Activated CD8-positive, alpha-beta T cell treated with anti-CD3 and anti-CD28 coated beads, Interleukin-2, amount 10 ng/mL, durations not matched to agents 7 days and 5 days (primary cell): ENCODE measurements around the gene SESTD1. TPM values are rescaled to one million over a fixed set of nuclear protein-coding genes. Genes with fewer than 3 reads are reported as not detected.
A peak's percentile ranks its signal among the peaks of the same experiment; 100 is the strongest.
"Not testable (repeated sequence)": the region's sequence is repeated elsewhere in the genome, so short reads cannot be mapped to it uniquely, and the experiment has no call there.

Source experiments
- ATAC-seq: fragments of 150-1000 bp; cut with Tn5 transposase; one replicate; pipeline ENCODE4 v1.10.0; 2021; ENCODE audit warnings: moderate library complexity
- CTCF ChIA-PET: fragments of 350-600 bp; sonication (Branson Sonifier 250); formaldehyde crosslinking; loops from one replicate; lab custom pipeline; 2021; ENCODE audit warnings: antibody characterized with exemption; lab: Charles Lee
- POLR2A ChIA-PET: fragments of 350-600 bp; sonication (Branson Sonifier 250); formaldehyde crosslinking; loops from one replicate; lab custom pipeline; 2021; ENCODE audit warnings: antibody characterized with exemption; lab: Charles Lee
- DNase-seq: peaks from one replicate; pipeline ENCODE4 v3.0.0-alpha.2; 2020
- H3K27ac Mint-ChIP-seq: one replicate; pipeline ENCODE4 v1.8.0; 2021; ENCODE audit warnings: mild to moderate bottlenecking, mixed read lengths
- H3K27me3 Mint-ChIP-seq: one replicate; pipeline ENCODE4 v1.8.0; 2021; ENCODE audit warnings: low read depth, mixed read lengths
- H3K36me3 Mint-ChIP-seq: one replicate; pipeline ENCODE4 v1.8.0; 2021; ENCODE audit warnings: low read depth, mixed read lengths
- H3K4me1 Mint-ChIP-seq: one replicate; pipeline ENCODE4 v1.8.0; 2021; ENCODE audit warnings: low read depth, mixed read lengths
- H3K4me3 Mint-ChIP-seq: one replicate; pipeline ENCODE4 v1.8.0; 2021; ENCODE audit warnings: mild to moderate bottlenecking, mixed read lengths
- H3K9me3 Mint-ChIP-seq: one replicate; pipeline ENCODE4 v1.8.0; 2022; ENCODE audit warnings: mixed read lengths; ENCODE audit not compliant: insufficient read depth
- total RNA-seq, 2 experiments: library from RNA; stranded (reverse); gene quantifications; one replicate each; pipeline ENCODE4 v1.2.3, GENCODE V29; 2021

The SESTD1 gene
- total RNA-seq, 2 experiments from 2014 or later: 15.4 to 15.7 TPM

DNA sequence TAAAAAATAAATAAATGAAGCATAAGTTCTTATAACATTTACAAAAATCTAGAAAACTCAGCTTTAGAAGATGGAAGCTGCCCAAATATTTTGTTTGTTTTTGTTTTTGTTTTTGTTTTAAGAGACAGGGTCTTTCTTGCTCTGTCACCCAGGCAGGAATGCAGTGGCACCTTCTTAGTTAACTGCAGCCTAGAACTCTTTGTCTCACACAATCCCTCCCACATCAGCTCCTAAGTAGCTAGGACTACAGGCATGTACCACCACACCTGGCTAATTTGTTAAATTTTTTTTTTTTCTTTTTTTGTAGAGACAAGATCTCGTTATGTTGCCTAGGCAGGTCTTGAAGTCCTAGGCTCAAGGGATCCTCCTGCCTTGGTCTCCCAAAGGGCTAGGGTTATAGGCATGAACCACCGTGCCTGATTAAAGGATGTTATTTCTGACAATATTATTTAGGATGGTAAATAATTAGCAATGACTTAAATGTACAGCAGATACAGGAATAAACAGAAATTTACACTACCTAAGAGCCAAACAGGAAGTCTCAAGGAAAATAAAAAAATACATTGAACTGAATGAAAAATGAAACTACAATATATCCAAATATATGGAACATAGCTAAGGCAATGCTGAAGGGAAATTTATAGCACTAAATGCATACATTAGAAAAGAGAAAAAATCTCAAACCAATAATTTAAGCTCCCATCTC, 17.2 kb downstream of the SESTD1 start:
- CTCF ChIA-PET: interaction anchor here (1.0 to 1.2 kb wide), 2 partner anchors 29 to 275 kb away, joined by 3 read pairs; no protein-coding TSS in a partner anchor
- DNase-seq: no peak
- POLR2A ChIA-PET: no interaction called here

DNA sequence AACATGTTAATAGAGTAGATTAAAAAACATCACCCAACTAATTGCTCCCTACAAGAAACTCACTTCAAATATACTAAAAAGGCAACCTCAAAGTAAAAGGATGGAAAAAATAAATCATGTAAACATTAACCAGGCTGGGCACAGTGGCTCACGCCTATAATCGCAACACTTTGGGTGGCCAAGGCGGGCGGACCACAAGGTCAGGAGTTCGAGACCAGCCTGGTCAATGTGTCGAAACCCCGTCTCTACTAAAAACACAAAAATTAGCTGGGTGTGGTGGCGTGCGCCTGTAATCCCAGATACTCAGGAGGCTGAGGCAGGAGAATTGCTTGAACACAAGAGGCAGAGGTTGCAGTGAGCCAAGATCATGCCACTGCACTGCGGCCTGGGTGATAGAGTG, 18.8 kb downstream of the SESTD1 start:
- H3K36me3 Mint-ChIP-seq, POLR2A ChIA-PET, ATAC-seq, H3K4me3 Mint-ChIP-seq, CTCF ChIA-PET, H3K27ac Mint-ChIP-seq, H3K27me3 Mint-ChIP-seq, DNase-seq: not testable (repeated sequence)
- Mint-ChIP-seq H3K4me1 (peaks cover 24% of the 10 kb centered on the region), H3K9me3 (peaks cover 13% of the 10 kb centered on the region)

More for the DNA sequence above, 17.2 kb downstream of the SESTD1 start:
- Mint-ChIP-seq H3K4me1 (peaks cover 35% of the 10 kb centered on the region), H3K9me3 (peaks cover 11% of the 10 kb centered on the region), H3K27ac (no peak overlapping the region), H3K27me3 (no peaks in the 10 kb centered on the region), H3K4me3 (no peak overlapping the region), H3K36me3 (peaks cover 7% of the 10 kb centered on the region)
- ATAC-seq: no peak

DNA sequence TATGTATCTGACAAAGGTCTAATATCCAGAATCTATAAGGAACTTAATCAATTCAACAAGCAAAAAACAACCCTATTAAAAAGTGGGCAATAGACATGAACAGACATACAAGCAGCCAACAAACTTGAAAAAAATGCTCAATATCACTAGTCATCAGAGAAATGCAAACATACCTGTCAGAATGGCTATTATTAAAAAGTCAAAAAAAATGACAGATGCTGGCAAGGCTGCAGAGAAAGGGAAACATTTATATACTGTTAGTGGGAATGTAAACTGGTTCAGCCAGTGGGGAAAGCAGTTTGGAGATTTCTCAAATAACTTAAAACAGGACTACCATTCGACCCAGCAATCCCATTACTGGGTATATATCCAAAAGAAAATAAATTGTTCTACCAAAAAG, 21.6 kb downstream of the SESTD1 start:
- H3K4me1 Mint-ChIP-seq: peaks cover 37% of the 10 kb centered on the region
- ChIA-PET CTCF (no interaction called here), POLR2A (no interaction called here)
- ATAC-seq: no peak
- H3K27me3 Mint-ChIP-seq: no peaks in the 10 kb centered on the region
- peaks cover 3% of the 10 kb centered on the region for H3K9me3 Mint-ChIP-seq
- no peak overlapping the region for H3K27ac Mint-ChIP-seq
- H3K4me3 Mint-ChIP-seq: no peak overlapping the region
- peaks cover 1% of the 10 kb centered on the region for H3K36me3 Mint-ChIP-seq
- no peak for DNase-seq

DNA sequence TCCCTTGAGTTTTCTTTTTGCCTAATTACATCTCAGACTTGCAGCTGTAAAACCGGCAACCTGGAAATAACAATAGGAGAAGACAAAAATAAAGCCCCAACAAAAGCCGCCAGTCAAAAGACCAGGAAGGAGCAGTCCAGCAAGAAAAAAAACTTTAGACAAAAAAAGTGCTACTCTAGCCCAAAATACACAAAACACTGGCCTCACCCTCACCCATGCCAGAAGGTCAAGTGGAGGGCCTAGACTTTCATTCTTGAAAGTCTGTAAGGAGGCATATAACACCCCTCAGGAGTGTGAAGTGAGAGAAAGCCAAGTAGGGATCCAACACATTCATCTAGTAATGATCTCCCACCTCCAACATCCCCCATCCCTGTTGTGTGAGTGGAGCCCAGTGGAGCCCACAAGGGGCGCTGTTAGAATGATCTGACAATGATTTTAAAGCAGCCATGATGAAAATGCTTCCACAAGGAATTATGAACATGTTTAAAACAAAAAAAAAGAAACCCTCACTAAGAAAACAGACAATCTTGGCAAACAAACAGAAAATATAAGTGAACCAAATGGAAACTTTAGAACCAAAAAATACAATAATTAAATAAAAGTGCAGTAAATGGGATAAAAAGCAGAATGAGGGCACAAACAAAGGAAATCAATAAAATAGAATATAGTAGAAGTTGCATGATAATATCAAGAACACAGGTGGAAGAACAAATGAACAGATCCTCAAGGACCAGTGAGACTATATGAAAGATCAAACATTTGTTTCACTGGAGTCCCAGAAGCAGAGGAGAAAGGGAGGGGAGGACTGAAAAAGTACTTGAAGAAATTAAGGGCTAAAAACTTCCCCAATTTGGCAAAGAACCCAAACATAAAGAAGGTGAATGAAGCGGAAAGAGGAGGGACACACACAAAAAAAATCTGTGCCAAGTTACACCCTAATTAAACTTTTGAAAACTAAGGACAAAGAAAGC, 23.9 kb downstream of the SESTD1 start:
- Mint-ChIP-seq H3K9me3 (peaks cover 3% of the 10 kb centered on the region), H3K27ac (peak overlapping the region; percentile 34), H3K27me3 (no peaks in the 10 kb centered on the region), H3K4me1 (peaks cover 35% of the 10 kb centered on the region), H3K36me3 (peaks cover 3% of the 10 kb centered on the region), H3K4me3 (no peak overlapping the region)
- DNase-seq: no peak
- ATAC-seq: no peak
- ChIA-PET CTCF (no interaction called here), POLR2A (no interaction called here)

DNA sequence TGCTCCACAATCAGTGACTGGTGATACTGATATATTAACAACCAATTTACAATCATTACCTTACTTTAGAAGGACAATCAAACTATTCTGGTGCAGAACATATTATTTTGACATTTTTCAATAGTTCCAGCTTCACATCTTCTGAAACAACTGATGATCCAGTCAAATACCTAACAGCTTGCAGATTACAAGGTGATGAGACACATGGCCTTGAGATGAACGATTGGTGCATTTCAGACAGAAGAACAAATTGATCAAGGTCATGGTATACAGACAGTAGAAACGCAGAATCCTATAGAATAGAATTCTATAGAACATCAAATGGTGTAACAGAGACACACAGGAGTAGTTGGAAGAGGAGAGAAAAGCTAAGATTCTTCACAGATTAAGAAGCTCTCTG, 24.8 kb downstream of the SESTD1 start:
- Mint-ChIP-seq H3K4me1 (peaks cover 36% of the 10 kb centered on the region), H3K36me3 (peaks cover 3% of the 10 kb centered on the region), H3K4me3 (no peak overlapping the region), H3K27ac (peak overlapping the region; percentile 34), H3K27me3 (no peaks in the 10 kb centered on the region), H3K9me3 (peaks cover 3% of the 10 kb centered on the region)
- ATAC-seq: no peak
- DNase-seq: no peak
- POLR2A ChIA-PET: no interaction called here
- CTCF ChIA-PET: interaction anchor here (0.6 to 1.6 kb wide), 4 partner anchors 12 to 201 kb away, joined by 3 to 5 read pairs (median 3); no protein-coding TSS in a partner anchor

DNA sequence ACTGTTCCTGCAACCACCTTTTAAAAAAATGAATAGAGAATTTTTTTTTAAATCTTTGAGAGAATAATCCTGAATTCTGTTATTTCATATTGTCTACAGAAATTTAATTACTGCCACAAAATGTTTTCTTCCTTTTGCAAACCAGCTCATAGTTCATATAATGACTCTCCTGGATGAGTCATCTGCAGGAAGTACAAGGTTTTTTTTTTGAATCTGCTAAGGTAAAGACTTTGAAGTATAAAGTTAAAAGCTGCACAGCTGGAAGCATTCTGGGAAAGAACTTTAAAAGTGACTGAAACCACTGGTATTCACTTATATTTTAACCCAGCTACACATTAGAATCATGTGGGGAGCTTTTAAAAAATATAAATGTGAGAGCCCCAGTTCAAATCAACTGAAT, 25.4 kb downstream of the SESTD1 start:
- DNase-seq (no peak), ATAC-seq (peak; percentile 83)
- H3K4me1 Mint-ChIP-seq: peaks cover 38% of the 10 kb centered on the region
- no peak overlapping the region for H3K27ac Mint-ChIP-seq
- H3K36me3 Mint-ChIP-seq: peaks cover 3% of the 10 kb centered on the region
- H3K27me3 Mint-ChIP-seq: no peaks in the 10 kb centered on the region
- CTCF ChIA-PET: interaction anchor here (1.2 to 1.6 kb wide), 3 partner anchors 12 to 201 kb away, joined by 3 to 5 read pairs (median 3); no protein-coding TSS in a partner anchor
- POLR2A ChIA-PET: no interaction called here
- H3K9me3 Mint-ChIP-seq: peaks cover 3% of the 10 kb centered on the region
- H3K4me3 Mint-ChIP-seq: no peak overlapping the region

DNA sequence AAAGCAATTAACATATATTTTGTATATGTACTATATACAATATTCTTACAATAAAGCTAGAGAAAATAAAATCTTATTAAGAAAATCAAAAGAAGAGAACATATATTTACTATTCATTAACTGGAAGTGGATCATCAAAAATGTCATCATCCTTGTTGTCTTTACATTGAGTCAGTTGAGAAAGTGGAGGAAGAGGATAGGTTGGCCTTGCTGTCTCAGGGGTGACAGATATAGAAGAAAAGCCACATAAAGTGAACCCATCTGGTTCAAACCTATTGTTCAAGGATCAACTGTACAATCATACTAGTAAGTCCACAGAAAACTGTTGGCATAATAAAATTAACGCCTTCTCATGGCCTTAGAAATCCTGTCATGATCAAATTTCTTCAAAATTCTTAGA, 26.6 kb downstream of the SESTD1 start:
- DNase-seq: no peak
- H3K36me3 Mint-ChIP-seq: peaks cover 3% of the 10 kb centered on the region
- no peaks in the 10 kb centered on the region for H3K27me3 Mint-ChIP-seq
- POLR2A ChIA-PET: no interaction called here
- CTCF ChIA-PET: interaction anchor here (1.0 to 1.4 kb wide), 2 partner anchors 11 to 218 kb away, joined by 3 read pairs; no protein-coding TSS in a partner anchor
- peaks cover 3% of the 10 kb centered on the region for H3K9me3 Mint-ChIP-seq
- no peak overlapping the region for H3K27ac Mint-ChIP-seq
- ATAC-seq: no peak
- peaks cover 38% of the 10 kb centered on the region for H3K4me1 Mint-ChIP-seq
- no peak overlapping the region for H3K4me3 Mint-ChIP-seq

DNA sequence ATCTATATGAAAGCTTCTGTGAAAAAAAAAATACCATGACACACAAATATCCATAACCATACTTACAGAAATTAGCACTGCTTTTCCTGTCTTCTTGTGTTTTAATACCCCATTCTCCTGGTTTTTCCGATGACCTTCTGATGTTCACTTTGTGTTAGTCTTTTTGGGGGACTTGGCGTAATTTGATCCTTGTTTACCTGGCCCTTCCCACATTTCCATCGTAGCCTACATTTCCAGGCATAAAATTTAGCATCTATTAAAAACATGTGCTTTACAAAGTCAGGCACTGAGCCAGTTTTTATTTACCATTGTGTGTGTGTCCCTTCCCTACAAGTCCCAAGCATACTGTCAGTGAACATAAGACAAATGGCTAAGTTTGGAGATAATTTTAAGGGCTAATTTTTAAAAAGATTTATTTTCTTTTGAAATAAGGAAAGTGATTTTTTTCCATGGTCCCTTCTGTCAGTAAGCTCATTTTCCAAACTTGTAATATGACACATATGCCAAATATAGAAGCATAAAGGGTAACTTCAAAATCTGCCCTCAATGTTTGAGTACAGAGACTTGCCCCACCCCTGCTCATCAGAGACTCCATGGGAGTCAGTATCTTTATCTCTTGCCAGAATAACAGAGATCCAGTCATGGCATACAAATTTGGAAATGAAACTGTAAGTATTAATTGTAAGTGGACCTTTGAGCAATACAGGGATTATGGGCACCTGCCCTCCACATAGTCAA, 27.3 kb downstream of the SESTD1 start:
- DNase-seq: no peak
- H3K27ac Mint-ChIP-seq: no peak overlapping the region
- CTCF ChIA-PET: interaction anchor here (1.0 kb wide), 1 partner anchor 218 kb away, joined by 3 read pairs; no protein-coding TSS in a partner anchor
- POLR2A ChIA-PET: no interaction called here
- H3K27me3 Mint-ChIP-seq: no peaks in the 10 kb centered on the region
- H3K9me3 Mint-ChIP-seq: peaks cover 3% of the 10 kb centered on the region
- ATAC-seq: no peak
- peaks cover 3% of the 10 kb centered on the region for H3K36me3 Mint-ChIP-seq
- H3K4me3 Mint-ChIP-seq: no peak overlapping the region
- H3K4me1 Mint-ChIP-seq: peaks cover 38% of the 10 kb centered on the region

DNA sequence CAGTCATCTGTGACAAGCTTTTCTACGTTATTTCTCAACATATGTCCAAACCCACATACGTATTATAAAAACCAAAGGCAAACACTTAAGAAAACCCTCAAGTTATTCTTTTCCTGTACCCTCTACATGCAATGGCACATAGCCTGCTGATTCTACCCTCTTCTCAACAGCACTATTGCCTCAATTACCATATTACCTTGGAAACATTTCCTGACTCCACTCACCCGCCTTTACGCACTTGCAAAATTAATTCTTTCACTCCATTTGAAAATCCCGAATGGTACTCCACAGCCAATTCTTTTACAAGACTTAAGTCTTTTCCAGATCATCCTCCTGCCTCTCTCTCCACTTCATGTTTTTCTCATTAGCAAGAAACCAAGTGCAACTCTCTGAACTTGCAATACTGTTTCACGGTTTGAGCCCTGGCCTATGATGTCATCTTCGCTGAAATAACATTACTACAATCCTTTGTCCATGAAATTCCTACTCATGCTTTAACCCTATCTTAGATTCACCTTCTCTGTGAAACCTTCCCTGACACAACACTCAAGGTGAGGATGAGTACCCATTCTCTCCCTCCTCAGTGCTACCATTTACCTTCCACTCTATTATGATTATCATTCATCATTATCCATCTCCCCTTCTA, 29.0 kb downstream of the SESTD1 start:
- DNase-seq (no peak), ATAC-seq (no peak)
- no peak overlapping the region for H3K4me3 Mint-ChIP-seq
- H3K27ac Mint-ChIP-seq: no peak overlapping the region
- ChIA-PET POLR2A (no interaction called here), CTCF (no interaction called here)
- peaks cover 31% of the 10 kb centered on the region for H3K4me1 Mint-ChIP-seq
- no peaks in the 10 kb centered on the region for H3K9me3 Mint-ChIP-seq
- H3K36me3 Mint-ChIP-seq: peaks cover 1% of the 10 kb centered on the region
- H3K27me3 Mint-ChIP-seq: peaks cover 3% of the 10 kb centered on the region

DNA sequence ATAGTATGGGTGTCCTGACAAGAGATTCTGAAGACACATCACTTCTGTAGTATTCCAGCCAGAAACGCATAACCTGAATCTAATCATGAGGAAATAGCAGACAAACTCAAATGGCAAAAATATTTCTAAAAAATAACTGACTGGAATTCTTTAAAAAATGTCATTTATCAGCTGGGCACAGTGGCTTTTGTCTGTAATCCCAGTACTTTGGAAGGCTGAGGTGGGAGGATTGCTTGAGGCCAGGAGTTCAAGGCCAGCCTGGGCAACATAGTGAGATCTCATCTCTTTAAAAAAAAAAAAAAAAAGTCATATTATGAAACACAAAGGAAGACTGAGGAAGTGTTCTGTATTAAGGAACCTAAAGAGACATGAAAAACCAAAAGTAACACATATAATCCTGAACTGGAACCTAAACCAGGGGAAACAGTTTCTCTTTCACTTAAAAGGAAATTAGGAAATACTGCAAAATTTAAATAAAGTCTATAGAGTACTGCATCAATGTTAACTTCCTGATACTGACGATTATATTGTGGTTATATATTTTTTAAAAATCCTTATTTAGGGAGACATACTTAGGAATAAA, 29.9 kb downstream of the SESTD1 start:
- ChIA-PET CTCF (no interaction called here), POLR2A (no interaction called here)
- no peaks in the 10 kb centered on the region for H3K9me3 Mint-ChIP-seq
- H3K27me3 Mint-ChIP-seq: peaks cover 3% of the 10 kb centered on the region
- peaks cover 1% of the 10 kb centered on the region for H3K36me3 Mint-ChIP-seq
- H3K4me1 Mint-ChIP-seq: peaks cover 23% of the 10 kb centered on the region
- ATAC-seq (no peak), DNase-seq (no peak)
- no peak overlapping the region for H3K27ac Mint-ChIP-seq
- no peak overlapping the region for H3K4me3 Mint-ChIP-seq
